Lung microvascular endothelial cell (primary cell): Measurements from ENCODE around the gene ATAT1. TPM values are rescaled to one million over a fixed set of nuclear protein-coding genes. Genes with fewer than 3 reads are reported as not detected.

ENCODE experiments used
- DNase-seq, 2 donors: peaks; one replicate each; pipeline versions ENCODE4 v3.0.0 to v3.0.0-alpha.2; 2010; ENCODE audit warnings: low read depth in 2 of 2
- total RNA-seq: library from RNA; depleted of rRNA; stranded (reverse); fragments of >200 nt; gene quantifications from 2 replicates; pipeline ENCODE4 v1.2.1, GENCODE V29; 2014

ATAT1 gene
- total RNA-seq, 1 donor from 2014 or later = 5.0 TPM

GRCh38 chr6:30613251-30614043 is 13.2 kb upstream of the ATAT1 start:
- no peak for DNase-seq

GRCh38 chr6:30614044-30614842 is 12.4 kb upstream of the ATAT1 start:
- no peak for DNase-seq

DNA sequence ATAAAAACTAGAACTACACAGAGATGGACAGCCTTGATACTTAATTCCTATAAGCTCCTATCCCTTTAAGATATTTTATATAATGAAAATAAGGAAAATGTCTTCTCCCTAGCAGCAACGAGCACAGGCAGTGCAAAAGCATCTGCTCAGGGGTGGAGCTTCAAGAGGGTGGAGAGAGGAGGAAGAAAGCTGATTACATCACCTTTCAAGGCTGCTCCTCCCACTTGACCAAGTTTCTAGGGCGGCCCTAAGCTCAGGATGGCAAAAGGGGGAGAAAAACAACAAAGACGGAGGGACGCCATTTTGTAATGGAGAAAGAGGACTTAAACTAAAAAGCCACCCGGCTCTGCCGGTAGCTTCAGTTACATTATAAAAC is 11.8 kb upstream of the ATAT1 start:
- peak; percentile 92 to 98 for DNase-seq

GRCh38 chr6:30615219-30615957 is 11.3 kb upstream of the ATAT1 start:
- peak; percentile 60 to 84 for DNase-seq

- peak; percentile 21 to 26 for DNase-seq
Observed at GRCh38 chr6:30615958-30616810, 10.5 kb upstream of the ATAT1 start.

DNA sequence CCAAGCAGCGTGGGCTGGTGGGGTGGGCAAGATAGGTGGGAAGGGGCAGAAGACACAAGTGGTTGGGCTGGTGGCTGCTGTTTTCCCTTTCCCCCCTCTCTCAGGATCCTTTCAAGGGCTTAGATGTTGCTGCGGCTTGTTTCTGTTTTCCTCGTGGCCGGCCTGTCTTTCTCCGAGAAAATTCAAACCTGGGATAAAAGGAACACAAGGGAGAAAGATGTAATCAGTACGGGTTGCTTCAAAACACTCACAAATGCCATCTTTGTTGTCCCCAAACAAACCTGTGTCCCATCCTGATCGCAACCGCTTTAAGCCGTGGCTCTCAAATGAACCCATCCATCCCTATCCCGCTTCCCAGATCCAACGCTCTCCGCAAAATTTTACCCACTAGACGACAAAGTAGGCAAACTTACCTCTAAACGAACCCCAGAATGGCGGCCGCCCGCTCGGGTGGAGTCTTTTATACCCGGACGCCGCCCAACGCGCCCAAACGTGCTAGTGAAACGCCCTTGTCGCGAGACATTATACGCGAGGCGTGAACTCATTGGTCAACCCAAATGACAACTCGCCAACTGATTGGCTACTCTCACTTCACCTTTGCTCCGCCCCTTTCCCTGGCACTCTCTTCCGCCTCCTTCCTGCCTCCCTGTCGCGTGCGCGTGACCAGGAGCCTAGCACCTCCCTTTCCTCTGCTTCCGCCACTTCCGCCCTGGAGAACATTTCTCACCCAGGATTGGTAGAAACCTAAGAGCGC is 9.7 kb upstream of the ATAT1 start, which contains the start of gene PPP1R10:
Gene PPP1R10 (minus strand): TSS at position 433 of the 754 bp plus-strand sequence. CDS start 7,299 bp downstream, outside the sequence.
- DNase-seq = peak; percentile 100

GRCh38 chr6:30617565-30618269 is 9.0 kb upstream of the ATAT1 start, which contains the start of gene MRPS18B:
Gene MRPS18B, plus strand, starts transcription at chr6:30617840. Its CDS starts 26 bp downstream, at chr6:30617866.
- DNase-seq = peak; percentile 99

DNA sequence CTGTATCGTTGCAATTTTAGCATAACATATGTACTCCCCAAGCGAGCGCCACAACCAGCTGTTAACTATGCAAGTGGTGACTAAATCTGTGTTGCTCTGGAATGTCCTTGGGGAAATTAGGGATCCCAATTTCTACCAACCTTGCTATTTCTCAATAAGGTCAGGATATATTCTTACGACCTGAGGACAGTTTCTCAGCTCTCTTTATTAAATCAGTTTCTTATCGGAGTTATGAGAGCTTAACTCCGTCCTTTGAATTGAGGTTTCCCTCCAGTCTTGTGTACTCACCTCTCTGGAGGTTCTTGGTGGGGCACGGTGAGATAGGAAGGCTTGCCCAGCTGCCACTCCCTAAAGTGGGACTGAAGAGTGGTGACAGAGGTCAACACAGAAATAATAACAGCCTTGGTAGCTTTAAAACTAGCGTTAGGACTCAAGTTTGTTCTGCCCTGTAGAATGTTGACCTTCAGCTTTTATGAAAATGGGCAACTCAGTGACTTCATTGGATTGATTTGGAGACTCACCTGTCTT is 8.3 kb upstream of the ATAT1 start:
- no peak for DNase-seq

- DNase-seq = no peak
Observed at GRCh38 chr6:30619561-30619960, 7.1 kb upstream of the ATAT1 start.

GRCh38 chr6:30625511-30625910 is 1.2 kb upstream of the ATAT1 start:
- no peak for DNase-seq

DNA sequence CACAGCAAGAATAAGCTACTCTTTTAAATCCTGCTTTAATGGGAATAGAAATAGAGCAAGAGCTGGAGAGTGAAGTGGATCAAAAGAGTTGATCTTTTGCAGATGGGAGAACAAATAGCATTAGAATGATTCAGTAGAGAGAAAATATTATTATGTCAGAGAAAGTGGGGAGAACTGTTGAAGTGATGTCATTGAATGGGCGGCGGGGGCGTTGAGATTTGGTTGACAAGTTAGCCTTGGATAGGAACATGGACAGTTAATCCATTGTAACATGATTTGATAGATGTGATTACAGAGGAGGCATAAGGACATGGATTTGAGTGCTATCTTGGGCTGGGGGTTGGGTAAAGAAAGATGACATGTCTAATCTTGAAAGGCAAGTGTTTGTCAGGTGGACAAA is 9.2 kb downstream of the ATAT1 start:
- no peak for DNase-seq

DNA sequence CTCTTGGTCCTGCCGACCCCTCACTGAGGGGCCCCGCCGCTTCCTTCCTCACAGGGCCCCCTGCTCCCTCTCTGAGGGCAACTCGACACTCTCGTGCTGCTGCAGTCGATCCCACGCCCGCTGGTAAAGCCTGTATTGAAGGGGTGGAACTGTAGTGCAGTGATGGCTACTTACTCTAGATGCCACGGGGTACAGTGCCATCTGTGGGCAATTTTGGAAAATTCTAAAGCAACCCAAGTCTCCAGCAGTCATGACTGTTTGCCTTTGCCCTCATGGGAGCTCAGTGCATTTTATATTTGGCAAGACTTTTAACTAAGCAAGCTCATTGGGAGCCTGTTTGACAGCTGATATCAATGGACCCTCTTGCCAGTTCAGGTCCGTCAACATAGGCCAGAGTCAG is 13.8 kb downstream of the ATAT1 start:
- DNase-seq = no peak

DNA sequence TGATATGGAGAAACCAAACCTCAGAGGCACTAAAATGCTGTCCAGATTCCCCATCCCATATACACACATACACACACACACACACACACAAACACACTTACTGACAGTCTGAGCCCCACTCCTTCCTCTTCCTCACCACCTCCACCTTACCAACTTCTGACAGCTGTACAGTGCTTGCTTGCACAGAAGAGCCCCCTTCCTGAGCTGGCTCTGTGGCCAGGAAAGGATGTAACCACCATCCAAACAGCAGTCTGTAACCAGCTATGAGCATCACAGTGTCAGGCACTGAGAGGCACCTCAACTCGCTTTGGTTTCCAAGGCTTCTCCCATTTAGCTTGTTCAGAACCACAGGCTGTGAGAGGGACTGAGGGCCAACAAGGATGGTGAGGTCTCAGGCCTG is 14.4 kb downstream of the ATAT1 start:
- DNase-seq = no peak

GRCh38 chr6:30643656-30644055 is 17.0 kb downstream of the ATAT1 start:
- DNase-seq = peak in 1 of 2 donors; percentile 15

GRCh38 chr6:30644769-30645168 is 18.1 kb downstream of the ATAT1 start:
- DNase-seq = no peak

DNA sequence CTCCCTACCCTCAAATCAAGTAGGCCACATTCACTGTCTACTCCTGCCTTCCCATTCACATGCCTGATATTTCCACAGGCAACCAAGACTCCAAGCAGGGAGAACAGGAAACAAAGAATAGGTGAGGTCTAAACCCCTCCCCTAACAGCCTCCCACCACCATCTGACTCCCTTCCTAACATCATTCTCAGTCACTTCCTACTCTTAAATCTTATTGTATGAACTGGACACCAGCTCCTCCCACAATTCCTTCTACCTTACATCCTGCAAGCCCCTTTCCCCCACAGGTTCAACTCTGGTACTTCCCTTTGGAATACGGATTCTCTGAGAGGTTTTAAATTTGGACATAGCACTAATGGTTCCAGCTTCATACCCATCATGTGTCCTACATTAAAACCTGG is 19.3 kb downstream of the ATAT1 start:
- no peak for DNase-seq

GRCh38 chr6:30646450-30647241 is 20.0 kb downstream of the ATAT1 start, which contains the start of gene C6orf136:
Gene C6orf136, plus strand, starts transcription at chr6:30647133. Its CDS starts 99 bp downstream, at chr6:30647232.
- DNase-seq = peak; percentile 94 to 97
